Chondrocyte (in vitro differentiated cells): Measurements from ENCODE around the gene TMEM203. TPM values are rescaled to one million over a fixed set of nuclear protein-coding genes. Genes with fewer than 3 reads are reported as not detected.
"Not testable (repeated sequence)": the region's sequence is repeated elsewhere in the genome, so short reads cannot be mapped to it uniquely, and the experiment has no call there.

Experiments used
- DNase-seq: peaks from one replicate; pipeline ENCODE4 v3.0.0; 2021; ENCODE audit warnings: mixed read lengths, low spot score
- H3K27ac Mint-ChIP-seq: one replicate; pipeline ENCODE4 v1.8.0; 2021; ENCODE audit warnings: mild to moderate bottlenecking, moderate library complexity, mixed read lengths; ENCODE audit not compliant: unreplicated experiment
- H3K27me3 Mint-ChIP-seq: 2 replicates; pipeline ENCODE4 v1.8.0; 2021; ENCODE audit warnings: low read depth, mixed read lengths
- H3K36me3 Mint-ChIP-seq: 2 replicates; pipeline ENCODE4 v1.8.0; 2021; ENCODE audit warnings: low read depth, mixed read lengths
- H3K4me1 Mint-ChIP-seq: 2 replicates; pipeline ENCODE4 v1.8.0; 2021; ENCODE audit warnings: low read depth, mild to moderate bottlenecking, mixed read lengths
- H3K4me3 Mint-ChIP-seq: one replicate; pipeline ENCODE4 v1.8.0; 2021; ENCODE audit warnings: mild to moderate bottlenecking, moderate library complexity, mixed read lengths; ENCODE audit not compliant: unreplicated experiment
- H3K9me3 Mint-ChIP-seq: 2 replicates; pipeline ENCODE4 v1.8.0; 2021; ENCODE audit warnings: low read depth, mixed read lengths
- CTCF ChIP-seq: fragments of 200-600 bp; sonication (generic); IDR thresholded peaks from 2 replicates; pipeline ENCODE4 v1.5.0; 2021; ENCODE audit warnings: antibody characterized with exemption, mild to moderate bottlenecking, moderate library complexity
- total RNA-seq: library from RNA; stranded (reverse); gene quantifications from 3 replicates; pipeline ENCODE4 v1.2.1, GENCODE V29; 2021

TMEM203 gene
- total RNA-seq, 1 donor from 2014 or later: 34.9 TPM

- no peak for DNase-seq
- H3K4me3 Mint-ChIP-seq: peak overlapping the region; percentile 76
- peaks cover 30% of the 10 kb centered on the region for H3K4me1 Mint-ChIP-seq
- H3K27me3 Mint-ChIP-seq: no peaks in the 10 kb centered on the region
- H3K9me3 Mint-ChIP-seq: no peaks in the 10 kb centered on the region
- H3K27ac Mint-ChIP-seq: peak overlapping the region; percentile 57
- peaks cover 10% of the 10 kb centered on the region for H3K36me3 Mint-ChIP-seq
- no peak for TF ChIP-seq CTCF
Measured at GRCh38 chr9:137242269-137243203, 37.1 kb upstream of the TMEM203 start.

GRCh38 chr9:137241490-137242268 is 36.2 kb upstream of the TMEM203 start:
- no peaks in the 10 kb centered on the region for H3K27me3 Mint-ChIP-seq
- peak overlapping the region; percentile 57 for H3K27ac Mint-ChIP-seq
- H3K4me3 Mint-ChIP-seq: peak overlapping the region; percentile 78

DNA sequence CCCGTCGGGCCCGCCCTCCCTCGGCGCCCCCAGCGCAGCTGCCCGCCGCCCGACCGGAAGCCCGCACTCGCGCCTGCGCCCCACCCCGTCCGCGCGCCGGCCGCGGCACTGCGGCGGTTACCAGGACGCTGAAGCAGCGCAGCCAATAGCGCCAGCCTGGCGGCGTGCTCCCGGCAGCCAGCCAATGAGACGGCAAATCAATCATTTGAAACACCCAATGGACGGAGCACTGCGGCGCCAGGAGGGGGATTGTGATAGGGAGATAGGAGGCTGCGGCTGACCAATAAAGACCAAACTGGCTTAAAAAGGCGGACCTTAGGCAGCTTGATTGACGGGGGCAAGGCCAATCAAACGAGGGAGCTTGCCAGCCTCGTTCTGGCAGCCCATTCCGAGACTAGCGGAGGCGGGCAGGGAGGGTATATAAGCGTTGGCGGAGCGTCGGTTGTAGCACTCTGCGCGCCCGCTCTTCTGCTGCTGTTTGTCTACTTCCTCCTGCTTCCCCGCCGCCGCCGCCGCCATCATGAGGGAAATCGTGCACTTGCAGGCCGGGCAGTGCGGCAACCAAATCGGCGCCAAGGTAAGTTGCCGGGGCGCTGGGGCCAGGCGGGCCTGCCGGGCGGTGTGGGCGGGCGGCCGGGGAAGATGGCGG is 35.5 kb upstream of the TMEM203 start, which contains the start of gene TUBB4B:
Gene TUBB4B, plus strand, starts transcription at position 447 of the 649 bp plus-strand sequence. Its CDS starts 74 bp downstream, at position 521.
- peaks cover 10% of the 10 kb centered on the region for H3K36me3 Mint-ChIP-seq
- H3K4me3 Mint-ChIP-seq: peak within 1 kb of the TSS; percentile 78
- no peak for TF ChIP-seq CTCF
- peak within 1 kb of the TSS; percentile 89 for H3K27ac Mint-ChIP-seq
- peaks cover 30% of the 10 kb centered on the region for H3K4me1 Mint-ChIP-seq
- no peaks in the 10 kb centered on the region for H3K27me3 Mint-ChIP-seq
- H3K9me3 Mint-ChIP-seq: no peaks in the 10 kb centered on the region
- peak; percentile 99 for DNase-seq

More at GRCh38 chr9:137241490-137242268, 36.2 kb upstream of the TMEM203 start:
- peaks cover 30% of the 10 kb centered on the region for H3K4me1 Mint-ChIP-seq
- TF ChIP-seq CTCF: no peak
- no peaks in the 10 kb centered on the region for H3K9me3 Mint-ChIP-seq
- DNase-seq: no peak
- peaks cover 10% of the 10 kb centered on the region for H3K36me3 Mint-ChIP-seq

DNA sequence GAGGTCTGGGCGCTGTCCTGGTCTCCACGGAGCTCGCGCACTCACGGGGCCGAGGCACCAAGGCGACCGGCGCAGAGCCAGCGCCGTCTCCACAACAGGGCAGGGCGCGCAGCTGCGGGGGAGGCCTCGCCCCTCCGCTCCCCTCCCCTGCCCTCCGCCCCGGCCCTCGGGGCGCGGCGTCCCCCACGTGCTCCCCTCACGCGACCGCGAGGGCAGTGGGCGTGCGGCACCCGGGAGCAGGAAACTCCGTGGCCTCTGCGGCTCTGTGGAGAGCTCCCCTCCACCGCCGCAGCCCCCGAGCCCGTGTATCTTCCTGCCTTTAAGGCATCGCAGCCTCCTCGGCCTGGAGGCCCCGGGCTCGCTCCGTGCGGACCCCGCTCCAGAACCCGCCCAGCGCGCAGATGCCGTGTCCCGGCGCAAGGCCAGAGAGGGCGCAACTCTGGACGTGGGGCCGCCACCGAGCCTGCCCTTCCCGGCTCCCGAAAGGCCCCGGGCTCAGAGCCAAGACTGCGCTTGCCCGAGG is 34.9 kb upstream of the TMEM203 start:
- Mint-ChIP-seq H3K4me3 (peak overlapping the region; percentile 70), H3K27ac (peak overlapping the region; percentile 85), H3K27me3 (no peaks in the 10 kb centered on the region), H3K9me3 (no peaks in the 10 kb centered on the region), H3K4me1 (peaks cover 30% of the 10 kb centered on the region), H3K36me3 (peaks cover 10% of the 10 kb centered on the region)
- DNase-seq: no peak
- TF ChIP-seq CTCF: peak; percentile 33

- Mint-ChIP-seq H3K27ac (peak overlapping the region; percentile 85), H3K4me3 (peak overlapping the region; percentile 70), H3K36me3 (peaks cover 10% of the 10 kb centered on the region), H3K4me1 (peaks cover 30% of the 10 kb centered on the region)
- DNase-seq, H3K9me3 Mint-ChIP-seq, H3K27me3 Mint-ChIP-seq: not testable (repeated sequence)
Measured at GRCh38 chr9:137239541-137240200, 34.2 kb upstream of the TMEM203 start.
